Fibroblast of peridontal ligament (primary cell): ENCODE results near the gene SLC38A6.
A peak's percentile ranks its signal among the peaks of the same experiment; 100 is the strongest.

Experiments
- DNase-seq: peaks from one replicate; pipeline ENCODE4 v3.0.0-alpha.2; 2010; ENCODE audit errors: extremely low read depth

Gene SLC38A6

DNA sequence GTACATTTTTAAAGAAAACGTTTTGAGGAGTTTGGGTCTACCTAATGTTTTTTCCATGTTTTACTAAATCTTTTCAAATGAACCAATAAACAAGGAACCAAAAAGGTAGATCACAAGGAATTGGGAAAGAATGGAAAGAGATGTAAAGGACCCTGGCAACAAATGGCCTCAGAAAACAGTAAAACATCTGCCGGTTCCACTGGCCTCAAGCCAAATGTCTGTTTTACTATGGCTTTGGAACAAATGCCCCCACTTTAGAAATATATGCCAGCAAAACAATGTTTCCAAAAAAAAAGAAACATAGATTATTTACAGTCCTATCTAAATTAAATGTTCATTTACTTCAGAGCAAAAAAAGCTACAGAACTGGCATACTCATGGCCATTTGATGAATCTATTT is 3.2 kb upstream of the SLC38A6 start:
- DNase-seq = no peak

DNA sequence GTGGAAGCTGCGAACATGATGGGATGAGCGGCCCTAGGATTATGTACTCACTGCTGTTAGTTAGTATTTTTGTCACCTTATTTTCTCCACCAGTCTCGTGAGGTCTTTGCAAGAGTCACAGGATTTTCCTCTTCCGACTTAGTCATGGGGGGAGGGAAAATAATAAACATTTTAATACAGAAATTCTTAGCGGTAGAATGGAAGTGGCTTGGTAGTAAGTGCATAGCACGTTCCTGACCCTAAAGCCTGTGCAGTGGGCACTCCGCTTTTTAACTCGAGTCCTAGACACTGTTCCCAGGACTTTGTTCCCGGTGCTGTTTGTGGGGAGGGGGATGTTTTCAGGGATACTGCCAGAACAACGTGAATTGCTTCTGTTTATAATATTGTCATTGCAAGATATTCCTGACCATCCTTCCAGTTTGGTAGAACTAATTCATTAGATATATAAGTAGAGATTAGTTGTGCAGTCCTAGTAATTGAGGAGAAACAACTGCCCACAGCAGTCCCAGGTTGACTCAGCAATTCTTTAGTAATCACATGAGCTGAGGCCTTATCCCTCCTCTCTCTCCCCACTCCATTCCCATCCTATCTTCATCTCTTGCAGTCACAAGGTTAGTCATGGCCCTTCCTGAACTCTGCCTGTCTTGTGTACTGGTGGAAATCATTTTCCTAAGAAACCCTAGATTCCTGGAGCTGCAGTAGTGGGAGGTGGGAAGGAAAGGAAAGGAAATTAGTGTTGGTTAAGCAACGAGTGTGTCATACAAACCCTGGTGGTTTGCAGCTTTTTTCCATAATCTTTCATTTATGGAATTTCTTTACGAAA is 799 bp downstream of the SLC38A6 start:
- peak; percentile 91 for DNase-seq

DNA sequence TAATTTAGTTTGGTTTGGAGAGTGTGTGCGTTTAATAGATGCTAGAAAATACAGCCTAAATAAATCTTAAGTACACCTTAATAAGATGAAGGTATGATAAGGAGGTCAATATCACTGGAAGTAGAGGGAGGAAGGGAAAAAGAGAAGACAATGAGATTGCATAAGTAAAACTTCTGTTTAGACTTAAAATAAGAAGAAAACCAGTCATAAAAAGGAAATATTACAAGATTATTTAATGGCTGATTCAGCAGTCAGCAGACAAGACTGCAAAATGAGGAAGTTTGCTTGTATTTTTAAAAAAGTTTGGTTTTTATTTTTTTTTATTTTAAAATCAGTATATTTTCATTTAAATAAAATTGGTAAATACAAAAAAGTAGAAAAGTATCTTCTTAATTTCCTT is 3.2 kb downstream of the SLC38A6 start:
- DNase-seq = no peak

DNA sequence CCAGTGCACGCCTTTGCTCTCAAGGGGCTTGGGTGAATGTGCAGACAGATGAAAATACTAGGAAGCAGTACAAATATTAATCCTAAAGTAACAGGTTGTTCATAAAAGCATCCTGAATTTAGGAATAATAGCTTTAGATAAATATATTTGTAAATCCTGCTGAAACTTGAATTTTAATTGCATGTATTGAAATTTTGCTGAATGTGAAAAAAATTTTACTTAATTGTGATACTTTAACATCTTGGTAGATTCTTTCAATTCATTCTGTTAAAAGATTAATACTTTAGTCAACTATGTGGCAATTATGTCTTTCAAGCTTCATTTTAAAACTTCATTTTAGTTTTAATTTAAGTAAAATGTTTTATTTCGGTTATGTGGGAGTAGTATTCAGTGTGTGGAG is 5.5 kb downstream of the SLC38A6 start:
- DNase-seq = no peak

DNA sequence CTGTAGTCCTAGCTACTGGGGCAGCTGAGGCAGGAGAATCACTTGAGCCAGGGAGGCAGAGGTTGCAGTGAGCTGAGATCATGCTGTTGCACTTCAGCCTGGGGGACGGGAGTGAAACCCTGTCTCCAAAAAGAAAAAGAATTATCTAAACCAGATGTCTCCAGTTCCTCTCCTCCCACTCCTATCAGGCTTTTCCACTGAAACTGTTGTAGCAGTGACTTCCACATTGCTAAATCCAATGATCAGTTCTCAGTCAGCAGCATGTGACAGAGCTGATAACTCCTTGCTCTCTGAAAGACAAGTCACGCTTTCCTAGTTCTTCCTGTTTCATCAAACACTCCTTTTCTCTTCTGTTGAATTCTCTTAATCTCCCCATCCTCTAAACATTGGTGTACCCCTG is 8.6 kb downstream of the SLC38A6 start:
- DNase-seq = peak; percentile 88

DNA sequence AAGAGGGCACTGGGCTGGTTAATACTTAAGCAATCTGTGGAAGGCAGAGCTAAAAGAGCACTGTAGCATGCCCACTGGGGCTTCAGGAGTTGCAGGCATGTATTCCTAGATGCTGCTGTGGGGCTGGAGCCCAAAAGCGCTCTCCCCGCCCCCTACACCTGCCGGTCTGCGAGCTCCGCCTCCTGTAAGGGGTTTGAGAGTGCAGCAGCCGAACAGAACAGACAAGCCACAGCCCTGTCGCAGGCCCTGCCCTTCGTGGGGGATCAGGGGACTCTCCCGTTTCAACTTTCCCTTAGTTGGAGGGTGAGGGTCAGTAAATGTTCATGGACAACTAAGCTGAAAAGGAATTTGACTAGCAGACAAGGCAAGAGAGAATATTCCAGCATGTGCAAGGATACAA is 17.6 kb downstream of the SLC38A6 start:
- no peak for DNase-seq

DNA sequence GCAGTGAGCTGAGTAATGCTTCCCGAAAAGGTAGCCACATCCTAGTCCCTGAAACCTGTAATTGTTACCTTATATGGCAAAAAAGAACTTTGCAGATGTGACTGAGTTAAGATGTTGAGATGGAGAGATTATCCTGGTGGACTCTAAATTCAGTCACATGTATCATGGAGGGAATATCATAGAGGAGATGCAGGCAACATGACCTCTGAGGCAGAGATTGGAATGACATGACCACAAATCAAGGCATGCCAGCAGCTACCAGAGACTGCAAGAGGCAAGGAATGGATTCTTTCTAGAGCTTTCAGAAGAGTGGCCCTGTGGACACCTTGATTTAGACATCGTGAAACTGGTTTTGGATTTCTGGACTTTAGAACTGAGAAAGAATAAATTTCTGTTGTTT is 18.5 kb downstream of the SLC38A6 start:
- DNase-seq = no peak

DNA sequence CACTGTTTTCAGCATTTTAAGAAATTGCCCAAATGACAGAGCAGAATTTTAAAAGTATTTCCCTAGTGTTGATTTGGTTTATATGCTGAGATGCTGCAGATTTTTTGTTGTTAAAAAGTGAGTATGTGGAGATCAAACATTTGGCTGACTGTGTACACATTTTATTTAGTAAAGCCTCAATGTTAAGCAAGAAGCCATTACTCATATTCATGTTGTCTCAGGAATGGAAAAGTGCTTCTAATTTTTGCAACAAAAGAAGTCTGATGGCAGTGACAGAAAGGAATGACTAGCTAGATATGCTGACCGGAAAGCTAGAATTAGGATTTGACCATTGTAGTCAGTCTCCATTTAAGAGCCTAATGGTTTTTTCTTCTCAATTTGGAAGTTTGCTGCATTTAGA is 22.5 kb downstream of the SLC38A6 start:
- peak; percentile 74 for DNase-seq

DNA sequence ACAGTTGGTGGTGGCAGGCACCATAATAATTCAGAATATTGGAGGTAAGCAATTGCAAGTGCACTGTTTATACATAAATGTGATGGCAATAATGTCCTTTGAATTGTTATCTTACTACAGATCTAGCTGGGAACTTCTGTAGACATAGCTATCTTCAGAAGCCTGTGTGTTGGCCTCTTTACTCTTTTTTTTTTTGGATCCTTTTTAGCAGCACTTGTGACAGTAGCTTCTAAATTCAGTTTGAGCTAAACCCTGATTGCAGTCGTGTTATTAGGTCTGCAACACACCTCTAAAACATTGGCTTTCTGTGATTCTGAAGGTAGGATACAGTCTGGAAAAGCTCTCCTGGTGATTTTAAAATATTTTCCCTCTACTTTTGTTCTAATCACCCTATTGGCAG is 38.5 kb downstream of the SLC38A6 start:
- DNase-seq = no peak

DNA sequence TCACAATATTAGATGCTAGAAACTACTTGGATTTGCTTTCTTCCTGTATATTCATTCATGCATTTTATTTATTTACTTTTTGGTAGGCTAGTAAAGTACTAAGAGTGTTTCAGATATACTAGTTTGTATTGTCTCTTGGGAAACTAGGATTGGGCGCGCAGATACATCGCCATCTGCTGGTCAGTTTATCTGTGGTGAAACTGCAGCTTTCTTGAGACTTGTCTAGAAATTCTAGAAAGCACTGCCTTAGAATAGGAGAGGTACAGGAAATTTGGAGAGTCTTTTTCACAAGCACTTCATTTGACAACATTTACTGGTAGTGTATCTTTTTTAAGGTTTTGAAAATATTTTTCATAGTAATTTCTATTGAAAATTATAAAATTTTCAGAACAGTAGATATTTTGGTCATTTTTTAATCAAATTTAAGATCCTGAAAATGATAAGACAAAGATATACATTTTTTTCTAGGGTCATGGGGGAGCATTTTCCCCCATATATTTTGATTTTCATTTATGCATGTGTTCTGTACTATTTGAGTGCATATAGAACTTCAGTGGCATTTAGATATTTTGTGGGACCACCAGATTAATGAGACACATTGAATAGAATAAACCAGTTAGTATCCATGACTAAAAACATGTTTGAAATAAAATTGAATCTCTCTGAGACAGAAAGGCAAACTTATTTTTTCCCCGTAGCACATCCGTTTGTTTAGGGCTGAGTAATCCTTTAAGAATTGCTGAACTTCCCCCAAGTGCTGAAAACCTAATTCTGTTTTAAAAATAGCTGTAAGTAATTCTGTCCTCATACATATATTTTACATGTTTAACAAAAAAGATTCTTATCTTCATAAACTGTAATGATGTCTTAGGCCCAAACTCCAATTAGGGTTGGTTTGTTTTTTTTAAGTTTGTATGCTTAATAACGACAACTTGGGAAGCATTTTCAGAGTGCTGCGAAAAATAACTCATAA is 44.5 kb downstream of the SLC38A6 start:
- DNase-seq = peak; percentile 91

DNA sequence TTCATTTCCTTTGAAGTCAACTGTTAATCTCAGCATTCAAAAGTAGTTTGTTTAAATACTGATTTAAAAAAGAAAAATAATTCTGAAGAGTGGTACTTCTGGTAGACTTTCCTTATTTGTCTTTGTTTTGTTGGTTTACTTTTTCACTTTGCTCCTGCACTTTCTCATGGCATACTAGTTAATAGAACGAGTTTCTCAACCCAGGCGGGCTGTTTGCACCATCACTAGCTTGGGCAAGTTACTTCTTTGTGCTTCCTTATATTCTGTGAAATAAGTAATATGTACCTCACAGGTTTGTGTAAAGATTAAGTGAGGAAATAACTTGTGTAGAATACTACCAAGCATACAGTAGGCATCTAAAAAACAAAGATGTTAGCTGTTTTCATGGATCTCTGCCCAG is 45.5 kb downstream of the SLC38A6 start:
- no peak for DNase-seq

DNA sequence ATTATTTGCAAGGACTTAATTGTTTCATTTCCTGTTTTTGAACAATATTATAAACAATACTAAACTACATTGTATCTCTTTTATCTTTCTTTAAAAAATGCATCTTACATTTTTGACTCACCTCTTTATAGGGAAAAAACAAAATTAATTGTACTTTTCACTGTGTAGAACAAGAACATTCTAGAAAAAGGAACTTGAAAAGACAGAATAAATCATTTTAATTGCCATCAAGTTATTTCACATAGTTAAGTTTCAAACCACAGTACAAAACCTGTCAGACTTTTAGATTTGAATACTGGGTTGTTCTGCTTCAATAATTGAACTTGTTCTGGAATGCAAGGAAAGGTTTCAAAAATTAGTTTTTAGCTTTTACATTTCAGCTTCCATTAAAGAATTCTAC is 50.0 kb downstream of the SLC38A6 start:
- no peak for DNase-seq

DNA sequence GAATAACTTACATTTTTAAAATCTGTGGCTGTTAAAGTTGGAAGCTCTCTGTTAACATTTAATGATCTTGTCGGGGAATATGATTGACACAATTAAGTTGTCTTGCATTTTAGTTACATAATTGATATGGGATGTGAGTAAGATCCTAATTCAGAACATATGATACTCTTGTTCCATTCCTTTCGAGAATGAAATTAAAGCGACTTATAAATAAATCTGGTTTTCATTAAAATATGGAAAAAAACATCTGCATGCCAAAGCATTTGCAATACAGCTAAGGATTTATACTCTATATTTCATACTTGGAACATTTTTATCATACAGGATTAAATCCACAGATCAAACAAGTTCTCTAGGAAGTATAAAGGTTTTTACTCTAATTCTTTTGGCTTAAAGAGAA is 52.0 kb downstream of the SLC38A6 start:
- peak; percentile 87 for DNase-seq

DNA sequence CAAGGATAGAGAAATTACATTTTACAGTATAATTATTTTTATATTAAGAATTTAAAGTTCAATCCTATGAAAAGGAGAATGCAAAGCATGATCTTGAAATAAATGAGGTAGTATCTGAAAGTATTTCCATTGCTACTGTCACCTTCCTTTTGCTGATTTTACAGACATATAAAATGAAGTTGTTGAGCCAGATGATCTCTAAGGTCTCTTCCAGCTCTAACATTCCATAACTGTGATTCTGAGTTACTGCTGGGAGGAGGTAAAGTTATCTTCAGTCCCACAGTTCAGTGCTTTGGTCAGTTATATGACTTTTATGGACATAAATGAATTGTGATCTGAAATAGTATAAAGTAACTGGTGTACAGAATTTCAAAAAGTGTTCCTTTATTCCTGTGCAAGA is 52.8 kb downstream of the SLC38A6 start:
- peak; percentile 50 for DNase-seq

DNA sequence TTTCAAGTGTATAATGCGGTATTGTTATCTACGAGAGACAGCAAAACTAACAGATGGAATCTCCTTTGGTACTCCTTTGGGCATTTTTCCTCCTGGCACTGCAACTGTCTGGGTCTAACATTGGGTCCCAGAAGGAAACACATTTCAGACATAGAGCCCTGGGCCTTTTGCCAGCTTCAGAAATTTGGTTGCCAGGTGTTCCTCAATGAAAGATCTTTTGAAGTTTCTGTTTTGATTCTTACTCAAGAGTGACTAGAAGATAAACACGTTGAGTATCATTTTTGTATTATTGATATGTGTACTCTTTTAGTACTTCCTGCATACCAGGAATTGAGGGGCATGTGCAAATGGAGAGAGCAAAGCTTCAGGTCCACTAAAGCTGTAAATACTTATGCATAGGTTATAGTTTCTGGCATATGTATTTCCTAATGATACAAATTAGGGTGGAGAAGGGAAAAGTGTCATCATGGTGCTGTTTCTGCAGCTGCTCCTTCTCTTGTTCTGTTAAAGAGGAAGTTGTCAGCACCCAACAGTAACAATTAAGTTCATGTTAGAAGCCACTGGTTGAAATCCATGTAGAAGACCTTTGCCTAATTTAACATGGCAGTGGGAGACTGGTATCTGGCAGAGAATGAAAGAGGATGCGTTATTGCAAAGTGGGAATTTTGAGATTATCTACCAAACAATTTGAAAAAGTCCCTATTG is 53.5 kb downstream of the SLC38A6 start:
- no peak for DNase-seq

DNA sequence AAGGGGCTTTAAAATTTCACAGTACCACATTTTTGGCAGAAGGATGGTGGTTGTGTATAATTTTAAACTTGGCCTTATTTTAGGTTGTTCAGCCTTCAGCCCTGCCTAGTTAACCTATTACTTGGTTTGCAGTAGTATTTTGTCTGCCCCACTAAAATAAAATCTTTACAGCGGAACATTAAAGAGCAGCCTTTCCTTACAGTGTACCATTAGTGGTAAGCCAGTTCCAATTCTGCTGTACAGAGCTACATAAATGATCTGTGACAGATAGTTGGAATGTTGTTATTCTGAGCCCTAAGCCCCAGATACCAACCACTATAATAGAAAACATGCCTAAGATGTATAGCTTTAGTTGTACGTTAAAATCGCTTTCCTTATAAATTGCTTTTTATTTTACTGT is 56.2 kb downstream of the SLC38A6 start:
- no peak for DNase-seq

DNA sequence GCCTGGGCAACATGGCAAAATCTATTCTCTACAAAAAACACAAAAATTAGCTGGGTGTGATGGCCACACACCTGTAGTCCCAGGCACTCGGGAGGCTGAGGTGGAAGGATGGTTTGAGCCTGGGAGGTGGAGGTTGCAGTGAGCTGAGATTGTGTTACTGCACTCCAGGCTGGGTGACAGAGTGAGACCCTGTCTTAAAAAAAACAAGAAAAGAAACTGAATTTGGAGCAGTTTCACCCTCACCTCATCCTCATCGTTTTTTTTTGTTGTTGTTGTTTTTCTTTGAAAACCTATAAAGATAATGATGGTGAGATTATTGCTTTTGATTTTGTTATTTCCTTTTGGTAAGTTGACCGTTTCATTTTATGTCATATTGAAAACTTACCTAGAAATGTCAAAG is 60.7 kb downstream of the SLC38A6 start:
- no peak for DNase-seq

DNA sequence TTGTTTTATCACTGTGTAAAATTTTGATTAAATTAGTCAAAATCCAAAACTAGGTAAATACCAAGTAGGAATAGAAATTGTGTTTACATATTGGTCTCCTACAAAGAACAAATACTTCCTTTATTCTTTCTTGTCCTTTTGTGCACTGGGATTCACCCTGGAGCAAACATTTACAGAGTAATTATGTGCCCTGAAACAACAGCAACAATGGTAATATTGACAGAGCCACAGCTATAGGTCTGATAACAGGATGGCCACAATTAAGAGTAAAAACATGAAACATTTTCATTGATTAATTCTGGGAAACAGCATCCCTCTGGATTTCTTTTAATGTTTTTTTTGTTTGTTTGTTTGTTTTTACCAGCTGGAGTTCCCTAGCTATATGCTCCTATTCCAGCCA is 61.2 kb downstream of the SLC38A6 start:
- no peak for DNase-seq

DNA sequence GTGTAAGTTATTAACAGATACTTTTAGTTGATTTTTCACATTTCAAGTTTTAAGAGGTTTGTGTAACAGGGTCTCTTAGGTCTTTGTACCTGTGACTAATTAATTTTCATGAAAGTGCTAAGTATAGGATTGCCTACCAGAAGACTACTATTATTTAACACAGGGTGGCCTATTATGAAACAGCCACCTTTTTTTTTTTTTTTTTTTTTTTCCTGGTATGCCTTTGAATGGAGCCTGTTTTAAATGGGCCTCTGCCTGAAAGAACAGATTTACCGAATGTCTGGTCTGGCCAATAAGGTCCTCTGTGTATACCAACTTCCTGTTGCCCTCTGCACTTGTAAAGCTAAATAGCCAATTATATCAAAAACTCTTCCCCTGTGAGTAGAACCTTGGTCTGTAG is 62.5 kb downstream of the SLC38A6 start:
- no peak for DNase-seq

DNA sequence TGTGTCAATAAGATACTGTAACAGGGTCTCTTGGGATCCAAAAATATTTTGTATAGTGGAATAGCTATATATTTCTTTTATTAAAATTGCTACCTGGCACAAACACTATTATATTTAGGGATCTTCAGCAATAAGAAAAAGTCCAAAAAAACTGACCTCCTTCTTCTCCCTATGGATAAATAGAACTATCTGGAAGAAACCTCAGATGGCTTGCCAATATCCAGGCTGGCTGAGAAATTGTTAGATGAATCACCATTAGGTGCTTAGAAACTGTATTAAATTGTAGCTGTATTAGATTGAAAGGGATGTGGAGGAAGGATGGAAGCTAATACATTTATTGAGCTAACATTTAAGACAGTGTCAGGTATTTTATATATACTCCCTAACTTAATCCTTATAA is 66.0 kb downstream of the SLC38A6 start:
- DNase-seq = no peak

DNA sequence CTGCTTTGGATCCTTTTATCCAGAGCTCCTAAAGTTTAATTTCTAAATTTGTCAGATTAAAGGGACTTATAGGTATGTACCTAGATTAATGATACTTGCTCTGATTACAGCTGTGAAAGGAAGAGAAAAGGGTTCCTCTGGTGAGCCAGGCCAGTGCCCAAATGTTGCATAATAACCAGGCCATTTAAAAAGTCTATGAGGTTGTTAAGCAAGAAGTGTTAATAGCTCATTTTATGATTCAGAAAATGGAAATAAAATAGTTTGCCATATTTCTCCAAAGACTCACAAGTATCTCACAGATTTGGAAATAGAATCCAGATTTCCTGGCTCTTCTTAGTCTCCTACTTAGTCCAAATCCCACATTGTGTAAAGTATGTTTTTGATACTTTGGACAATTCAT is 67.6 kb downstream of the SLC38A6 start:
- DNase-seq = no peak

DNA sequence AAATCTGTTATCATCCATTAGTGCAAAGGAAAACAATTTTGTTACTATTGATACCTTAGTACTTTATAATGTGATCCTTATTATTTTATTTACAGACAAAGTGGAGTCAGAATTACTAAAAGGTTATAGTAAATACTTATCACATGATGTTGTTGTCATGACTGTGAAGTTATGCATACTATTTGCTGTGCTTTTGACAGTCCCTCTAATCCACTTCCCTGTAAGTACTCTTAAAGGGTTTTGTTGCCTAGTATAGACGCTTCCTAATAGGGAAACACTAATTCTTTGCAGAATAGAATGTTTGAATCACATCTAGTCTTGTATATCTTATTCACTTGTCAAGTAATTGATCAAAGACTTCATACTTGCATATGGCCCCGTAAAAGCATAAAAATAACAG is 69.4 kb downstream of the SLC38A6 start:
- DNase-seq = no peak
